NCI-H1092 treated with DMSO at 0.1 percent for 48 hours (cell line): ENCODE measurements around the gene DYNLRB1.
"Not testable (repeated sequence)": the region's sequence is repeated elsewhere in the genome, so short reads cannot be mapped to it uniquely, and the experiment has no call there.

ENCODE experiments used
- DNase-seq: peaks from one replicate; lab custom pipeline; 2025; lab: John Stamatoyannopoulos, UW

Gene DYNLRB1

GRCh38 chr20:34512266-34512954 lies 3.8 kb upstream of the DYNLRB1 start:
- no peak for DNase-seq

GRCh38 chr20:34512955-34513419 lies 3.2 kb upstream of the DYNLRB1 start:
- DNase-seq, result no peak

- DNase-seq, result not testable (repeated sequence)
Observed at GRCh38 chr20:34514034-34514433, 2.2 kb upstream of the DYNLRB1 start.

DNA sequence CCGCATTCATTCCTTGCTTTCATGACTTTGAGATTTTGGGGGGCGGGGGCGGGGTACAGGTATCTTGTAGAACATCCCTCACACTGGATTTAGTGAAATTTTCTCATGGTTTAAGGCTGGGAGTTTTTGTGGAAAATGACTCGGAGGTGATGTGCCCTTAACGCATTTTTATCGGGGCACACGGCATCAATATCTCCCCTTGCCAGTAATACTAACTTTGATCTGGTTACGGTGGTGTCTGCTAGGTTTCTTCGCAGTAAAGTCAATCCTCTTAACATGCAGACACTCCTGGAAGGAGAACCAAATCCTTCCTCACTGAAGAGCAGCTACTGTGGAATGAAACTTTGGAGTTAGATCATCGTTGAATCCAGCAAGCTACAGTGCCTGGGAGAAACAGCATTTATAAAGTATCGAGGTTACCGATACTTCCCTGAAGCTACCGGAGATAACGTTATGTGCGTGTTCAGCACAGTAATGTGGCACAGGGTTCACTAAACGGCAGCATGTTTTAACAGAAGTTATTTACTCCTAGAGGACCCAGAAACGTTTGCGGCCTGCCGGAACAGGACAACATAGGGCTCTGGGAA lies 1.2 kb upstream of the DYNLRB1 start:
- DNase-seq, result no peak

DNA sequence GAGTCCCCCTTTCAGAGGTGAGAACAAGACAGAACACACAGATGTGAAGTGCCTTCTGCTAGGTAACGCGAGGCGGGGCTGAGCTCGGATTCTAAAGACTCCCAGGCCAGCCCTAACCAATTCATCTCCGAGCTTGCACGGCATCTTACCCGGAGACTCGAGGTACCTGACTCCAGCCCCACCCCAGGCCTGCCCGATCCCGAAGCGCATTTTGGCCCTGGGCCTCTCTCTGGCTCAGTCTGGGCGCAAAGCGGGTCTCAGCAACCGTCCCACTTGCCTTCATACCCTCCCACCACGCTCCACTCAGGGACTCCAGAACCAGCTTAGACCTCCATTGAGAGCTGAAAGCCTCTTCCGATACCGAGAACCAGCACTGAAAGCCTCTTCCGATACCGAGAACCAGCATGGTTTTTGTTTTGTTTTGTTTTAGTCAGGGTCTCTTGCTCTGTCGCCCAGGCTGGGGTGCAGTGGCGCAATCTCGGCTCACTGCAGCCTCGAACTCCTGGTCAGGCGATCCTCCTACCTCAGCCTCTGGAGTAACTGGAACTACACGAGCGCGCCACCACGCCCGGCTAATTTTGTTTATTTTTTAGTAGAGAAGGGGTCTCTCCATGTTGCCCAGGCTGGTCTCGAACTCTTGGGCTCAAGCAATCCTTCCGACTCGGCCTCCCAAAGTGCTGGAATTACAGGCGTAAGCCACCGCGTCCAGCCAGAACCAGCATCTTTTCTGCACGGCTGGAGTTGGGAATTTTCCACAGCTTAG lies 557 bp upstream of the DYNLRB1 start:
- peak; percentile 71 for DNase-seq

GRCh38 chr20:34517114-34517505 lies 888 bp downstream of the DYNLRB1 start:
- DNase-seq, result no peak

DNA sequence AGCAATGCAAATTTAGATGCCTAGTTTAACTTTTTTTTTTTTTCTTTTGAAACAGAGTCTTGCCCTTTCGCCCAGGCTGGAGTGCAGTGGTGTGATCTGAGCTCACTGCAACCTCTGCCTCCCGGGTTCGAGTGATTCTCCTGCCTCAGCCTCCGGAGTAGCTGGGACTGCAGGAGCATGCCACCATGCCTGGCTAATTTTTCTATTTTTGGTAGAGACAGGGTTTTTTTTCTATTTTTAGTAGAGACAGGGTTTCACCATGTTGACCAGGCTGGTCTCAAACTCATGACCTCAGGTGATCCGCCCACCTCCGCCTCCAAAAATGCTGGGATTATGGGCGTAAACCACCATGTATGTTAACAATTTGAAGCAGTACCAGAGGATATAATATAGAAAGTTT lies 2.6 kb downstream of the DYNLRB1 start:
- DNase-seq, result not testable (repeated sequence)

DNA sequence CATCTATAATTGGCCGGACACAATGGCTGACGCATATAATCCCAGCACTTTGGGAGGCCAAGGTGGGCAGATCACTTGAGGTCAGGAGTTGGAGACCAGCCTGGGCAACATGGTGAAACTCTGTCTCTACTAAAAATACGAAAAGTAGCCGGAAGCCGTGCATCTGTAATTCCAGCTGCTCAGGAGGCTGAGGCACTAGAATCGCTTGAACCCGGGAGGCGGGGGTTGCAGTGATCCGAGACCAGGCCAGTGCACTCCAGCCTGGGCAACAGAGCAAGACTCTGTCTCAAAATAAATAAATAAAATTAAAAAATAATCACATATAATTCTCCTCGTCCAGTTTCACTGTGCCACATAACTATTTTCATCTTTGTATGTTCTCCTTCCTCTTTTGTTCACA lies 3.6 kb downstream of the DYNLRB1 start:
- DNase-seq, result not testable (repeated sequence)

DNA sequence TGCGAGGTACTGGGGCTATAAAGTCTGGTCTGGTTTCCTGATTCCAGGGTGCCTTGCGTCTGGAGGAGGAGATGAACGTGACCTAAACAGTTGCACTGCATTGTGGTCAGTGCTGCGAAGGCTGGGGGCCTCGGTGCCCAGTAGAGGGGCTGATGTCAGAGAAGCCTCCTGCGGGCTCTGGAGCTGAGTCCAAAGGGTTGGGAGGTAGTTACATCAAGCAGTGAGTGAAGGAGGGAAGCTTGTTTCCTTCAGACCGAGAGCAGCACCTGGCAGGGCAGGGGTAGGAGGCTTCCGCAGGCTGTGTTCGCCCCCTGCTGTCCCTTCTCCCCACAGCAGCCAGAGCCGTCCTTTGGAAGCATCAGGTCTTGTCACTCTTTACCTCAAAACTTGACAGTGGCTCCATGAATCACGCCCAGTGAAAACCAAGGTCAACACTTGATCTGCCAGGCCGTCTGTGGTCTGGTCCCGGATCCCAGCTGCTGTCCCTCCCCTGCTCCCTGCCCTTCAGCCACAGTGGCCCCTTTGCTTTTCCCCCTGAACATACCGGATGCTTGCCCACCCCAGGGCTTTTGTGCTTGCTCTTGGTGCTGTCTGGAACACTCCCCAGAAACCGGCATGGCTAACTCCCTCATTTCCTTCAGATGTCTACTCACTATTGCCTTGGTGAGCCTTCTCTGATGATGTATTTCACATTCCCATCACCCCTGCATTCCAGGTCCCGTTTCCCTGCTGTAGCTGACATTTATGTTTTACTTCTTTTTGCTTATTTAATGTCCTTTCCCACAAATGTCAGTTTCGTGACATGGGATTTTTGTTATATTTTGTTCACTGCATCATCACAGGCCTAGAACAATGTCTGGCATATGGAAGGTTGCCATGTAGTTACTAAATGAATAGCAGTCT lies 7.0 kb downstream of the DYNLRB1 start:
- DNase-seq, result peak; percentile 3

- no peak for DNase-seq
Observed at GRCh38 chr20:34524426-34524825, 8.2 kb downstream of the DYNLRB1 start.

DNA sequence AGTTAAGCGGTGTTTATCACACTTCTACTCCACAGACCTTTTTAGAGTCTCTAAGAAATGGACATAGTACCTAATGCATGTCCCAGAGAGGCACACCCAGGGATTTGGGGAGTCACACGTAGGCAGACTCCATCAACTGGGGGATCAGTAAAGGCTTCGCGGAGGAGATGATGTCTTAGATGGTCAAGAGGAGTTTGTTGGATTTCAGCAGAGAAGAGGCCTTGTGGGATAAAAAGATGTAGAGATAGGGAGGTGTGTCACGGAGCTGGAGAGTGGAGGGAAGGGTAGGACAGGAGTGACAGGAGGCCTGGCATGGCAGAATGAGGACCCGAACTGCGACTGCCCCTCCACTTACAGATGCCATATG lies 9.1 kb downstream of the DYNLRB1 start:
- no peak for DNase-seq

DNA sequence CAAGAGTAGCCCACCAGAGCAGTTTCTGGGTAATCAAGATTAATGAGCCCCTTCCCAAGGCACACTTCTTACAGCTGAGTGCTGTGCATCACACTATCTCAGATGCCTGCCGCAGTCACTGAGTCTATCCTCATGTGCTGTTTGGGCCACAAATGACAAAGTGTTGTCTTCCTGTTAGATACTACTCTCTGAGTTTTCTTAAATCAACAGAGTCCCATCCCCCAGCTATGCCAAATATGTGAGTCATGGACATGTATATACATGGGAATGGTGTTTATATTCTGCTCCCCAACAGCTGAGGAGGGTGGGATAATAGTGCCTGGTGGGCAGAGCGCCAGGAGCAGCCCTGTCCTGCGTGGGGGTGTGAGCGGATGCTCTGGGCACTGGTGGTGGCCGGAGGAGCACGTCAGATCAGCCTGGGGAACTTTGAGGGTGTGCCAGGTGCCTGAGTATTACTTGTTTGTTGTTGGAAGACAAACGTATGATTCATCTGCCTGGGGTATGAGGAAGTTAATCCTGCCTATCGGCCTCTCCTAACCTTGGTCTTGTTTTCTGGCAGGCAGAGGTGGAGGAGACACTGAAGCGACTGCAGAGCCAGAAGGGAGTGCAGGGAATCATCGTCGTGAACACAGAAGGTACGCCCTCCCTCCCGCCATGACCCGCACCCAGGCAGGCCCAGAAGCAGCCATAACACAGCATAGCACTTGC lies 9.6 kb downstream of the DYNLRB1 start:
- no peak for DNase-seq

- no peak for DNase-seq
Observed at GRCh38 chr20:34526466-34526865, 10.2 kb downstream of the DYNLRB1 start.

- DNase-seq, result no peak
Observed at GRCh38 chr20:34527016-34527415, 10.8 kb downstream of the DYNLRB1 start.

DNA sequence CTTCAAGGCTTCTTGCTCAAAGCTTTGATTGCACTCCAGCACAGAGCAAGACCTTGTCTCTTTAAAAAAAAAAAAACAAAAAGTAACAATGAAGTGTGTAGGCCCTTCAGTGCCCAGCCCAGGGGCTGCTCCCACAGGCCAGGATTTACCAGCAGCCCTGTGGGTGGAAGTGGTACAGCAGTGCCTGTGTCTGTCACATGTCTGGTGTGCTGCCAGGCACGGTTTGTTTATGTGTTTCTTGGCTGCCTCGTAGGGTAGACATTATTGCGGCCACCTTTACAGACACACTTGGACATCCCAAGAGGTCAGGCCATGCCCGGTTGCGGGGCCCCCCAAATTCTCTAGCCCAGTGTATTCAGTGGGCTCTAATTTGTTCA lies 12.7 kb downstream of the DYNLRB1 start:
- no peak for DNase-seq

GRCh38 chr20:34529742-34530141 lies 13.5 kb downstream of the DYNLRB1 start:
- DNase-seq, result no peak

DNA sequence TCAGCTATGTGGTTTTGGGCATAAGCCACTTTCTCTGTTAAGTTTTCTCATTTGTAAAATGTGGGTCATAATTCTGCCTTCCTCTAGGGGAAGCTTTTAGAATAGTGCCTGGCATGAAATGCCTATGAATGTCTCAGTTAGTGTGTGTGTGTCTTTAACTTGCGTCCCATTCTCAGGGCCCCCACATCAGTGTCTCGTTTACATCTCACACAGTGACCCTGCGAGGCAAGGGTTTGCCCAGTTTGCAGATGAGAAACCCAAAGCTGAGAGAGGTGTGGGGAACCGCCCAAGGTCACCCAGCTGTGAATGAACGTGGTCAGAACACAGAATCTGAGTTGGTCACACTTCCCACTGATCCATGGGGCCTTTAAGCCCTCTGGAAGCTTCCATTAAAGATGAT lies 14.1 kb downstream of the DYNLRB1 start:
- no peak for DNase-seq

GRCh38 chr20:34531608-34532265 lies 15.5 kb downstream of the DYNLRB1 start:
- no peak for DNase-seq

- DNase-seq, result no peak
Observed at GRCh38 chr20:34532320-34532719, 16.1 kb downstream of the DYNLRB1 start.

GRCh38 chr20:34532756-34533155 lies 16.5 kb downstream of the DYNLRB1 start:
- no peak for DNase-seq
